ENCODE measurements around the gene MT1E.

MT1E gene

GRCh38 chr16:56626685-56627084, 1.1 kb downstream of the MT1E start:
- no peak for DNase-seq (ENCODE audit: low spot score)

GRCh38 chr16:56628486-56629350, 3.1 kb downstream of the MT1E start:
- no peak for DNase-seq (ENCODE audit: low spot score)

- DNase-seq (ENCODE audit: low spot score) = no peak
Measured at GRCh38 chr16:56629531-56629930, 4.0 kb downstream of the MT1E start.

GRCh38 chr16:56630134-56630533, 4.6 kb downstream of the MT1E start:
- no peak for DNase-seq (ENCODE audit: low spot score)

- DNase-seq (ENCODE audit: low spot score) = no peak
Measured at GRCh38 chr16:56631197-56631596, 5.6 kb downstream of the MT1E start.

- DNase-seq (ENCODE audit: low spot score) = no peak
Measured at GRCh38 chr16:56631832-56632155, 6.2 kb downstream of the MT1E start.

- no peak for DNase-seq (ENCODE audit: low spot score)
Measured at GRCh38 chr16:56632156-56632847, 6.7 kb downstream of the MT1E start, which contains the start of gene MT1M. TSS of gene MT1M (plus strand) at chr16:56632659. CDS start at chr16:56632732, 73 bp downstream.

- DNase-seq (ENCODE audit: low spot score) = no peak
Measured at GRCh38 chr16:56632848-56633365, 7.3 kb downstream of the MT1E start.

- DNase-seq (ENCODE audit: low spot score) = no peak
Measured at GRCh38 chr16:56633535-56633934, 8.0 kb downstream of the MT1E start.

- no peak for DNase-seq (ENCODE audit: low spot score)
Measured at GRCh38 chr16:56634715-56635440, 9.3 kb downstream of the MT1E start.

GRCh38 chr16:56635441-56635967, 9.9 kb downstream of the MT1E start:
- no peak for DNase-seq (ENCODE audit: low spot score)

- DNase-seq (ENCODE audit: low spot score) = no peak
Measured at GRCh38 chr16:56636616-56637413, 11.2 kb downstream of the MT1E start.

GRCh38 chr16:56637814-56638750, 12.5 kb downstream of the MT1E start, which contains the start of gene MT1A:
TSS of gene MT1A (plus strand) at chr16:56638666. CDS start at chr16:56638739, 73 bp downstream.
- no peak for DNase-seq (ENCODE audit: low spot score)

GRCh38 chr16:56639045-56639444, 13.5 kb downstream of the MT1E start:
- DNase-seq (ENCODE audit: low spot score) = no peak

- no peak for DNase-seq (ENCODE audit: low spot score)
Measured at GRCh38 chr16:56640076-56640475, 14.5 kb downstream of the MT1E start.

- no peak for DNase-seq (ENCODE audit: low spot score)
Measured at GRCh38 chr16:56641166-56641565, 15.6 kb downstream of the MT1E start.

- DNase-seq (ENCODE audit: low spot score) = peak; percentile 71
Measured at GRCh38 chr16:56643080-56643778, 17.6 kb downstream of the MT1E start.

GRCh38 chr16:56643833-56644232, 18.3 kb downstream of the MT1E start:
- DNase-seq (ENCODE audit: low spot score) = no peak

- no peak for DNase-seq (ENCODE audit: low spot score)
Measured at GRCh38 chr16:56645311-56645710, 19.7 kb downstream of the MT1E start.

GRCh38 chr16:56645838-56646237, 20.3 kb downstream of the MT1E start:
- no peak for DNase-seq (ENCODE audit: low spot score)
